ENCODE results near the gene KCTD1.

Gene KCTD1

GRCh38 chr18:26417190-26417589, 131.2 kb downstream of the KCTD1 start:
- DNase-seq (ENCODE audit: insufficient read length, low spot score) = no peak

GRCh38 chr18:26416652-26417150, 131.7 kb downstream of the KCTD1 start:
- FAIRE-seq = no peak
- DNase-seq (ENCODE audit: insufficient read length, low spot score) = no peak
- TF ChIP-seq POLR2A (IDR thresholded peaks at IDR 0.05; ENCODE audit: low read depth, low read length) = no peak

More at GRCh38 chr18:26417190-26417589, 131.2 kb downstream of the KCTD1 start:
- no peak for TF ChIP-seq POLR2A (IDR thresholded peaks at IDR 0.05; ENCODE audit: low read depth, low read length)
- FAIRE-seq = no peak

DNA sequence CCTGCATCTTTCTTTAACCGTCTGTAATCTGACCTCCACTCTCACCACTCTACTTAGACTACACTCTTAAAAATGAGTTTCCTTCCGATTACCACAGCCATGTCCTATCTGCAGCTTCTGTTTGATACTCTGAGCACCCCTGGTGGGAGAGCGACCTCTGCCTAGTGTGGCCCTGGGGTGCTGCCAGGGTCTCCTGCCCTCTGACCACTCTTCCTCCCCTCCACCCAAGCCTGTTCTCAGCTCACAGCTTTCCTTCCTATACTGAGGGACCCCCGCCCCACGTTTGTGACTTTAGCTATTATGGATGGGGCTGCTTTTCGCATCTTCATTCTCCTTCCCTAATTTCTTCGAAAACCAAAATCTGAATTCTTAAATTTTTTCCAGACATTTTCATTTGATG, 132.7 kb downstream of the KCTD1 start:
- no peak for TF ChIP-seq POLR2A (IDR thresholded peaks at IDR 0.05; ENCODE audit: low read depth, low read length)
- no peak for FAIRE-seq
- no peak for DNase-seq (ENCODE audit: insufficient read length, low spot score)

GRCh38 chr18:26414901-26415440, 133.4 kb downstream of the KCTD1 start:
- DNase-seq (ENCODE audit: insufficient read length, low spot score) (no peak), FAIRE-seq (no peak)
- TF ChIP-seq POLR2A (IDR thresholded peaks at IDR 0.05; ENCODE audit: low read depth, low read length) = no peak

- DNase-seq (ENCODE audit: insufficient read length, low spot score) (no peak), FAIRE-seq (no peak)
- no peak for TF ChIP-seq POLR2A (IDR thresholded peaks at IDR 0.05; ENCODE audit: low read depth, low read length)
Measured at GRCh38 chr18:26409091-26409490, 139.3 kb downstream of the KCTD1 start.

GRCh38 chr18:26407736-26408601, 140.4 kb downstream of the KCTD1 start:
- no peak for FAIRE-seq
- DNase-seq (ENCODE audit: insufficient read length, low spot score) = no peak
- no peak for TF ChIP-seq POLR2A (IDR thresholded peaks at IDR 0.05; ENCODE audit: low read depth, low read length)

DNA sequence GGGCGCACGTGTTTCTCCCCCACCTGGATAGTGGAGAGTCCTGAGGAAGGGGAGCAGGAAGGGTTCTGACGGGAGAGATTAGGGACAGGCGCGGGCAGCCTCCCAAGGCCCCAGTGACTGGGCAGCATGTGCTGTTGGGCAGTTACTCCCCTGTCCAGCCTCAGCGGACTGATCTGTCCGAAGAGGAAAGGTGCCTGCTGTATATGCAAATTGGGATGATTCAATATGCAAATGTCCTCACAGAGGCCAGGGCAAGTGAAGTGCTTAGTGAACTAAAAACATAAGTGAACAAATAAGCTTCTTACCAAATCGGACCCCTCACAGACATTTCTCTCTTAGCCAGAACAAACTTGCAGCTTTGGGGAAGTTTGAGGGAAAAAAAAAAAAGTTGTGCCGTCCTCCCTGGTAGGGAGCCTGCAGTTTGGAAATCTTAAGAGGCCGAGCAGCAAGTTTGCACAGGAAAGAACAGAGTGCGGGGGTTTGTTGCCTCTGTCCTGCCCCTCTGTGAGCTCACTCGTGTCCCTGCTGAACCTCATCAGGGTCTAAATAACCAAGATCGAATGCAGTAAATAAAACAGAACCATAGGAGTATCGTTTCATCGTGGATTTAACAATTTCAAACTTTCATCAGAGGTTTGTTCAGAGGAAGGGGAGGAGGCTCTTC, 141.4 kb downstream of the KCTD1 start:
- TF ChIP-seq POLR2A (IDR thresholded peaks at IDR 0.05; ENCODE audit: low read depth, low read length) = no peak

DNA sequence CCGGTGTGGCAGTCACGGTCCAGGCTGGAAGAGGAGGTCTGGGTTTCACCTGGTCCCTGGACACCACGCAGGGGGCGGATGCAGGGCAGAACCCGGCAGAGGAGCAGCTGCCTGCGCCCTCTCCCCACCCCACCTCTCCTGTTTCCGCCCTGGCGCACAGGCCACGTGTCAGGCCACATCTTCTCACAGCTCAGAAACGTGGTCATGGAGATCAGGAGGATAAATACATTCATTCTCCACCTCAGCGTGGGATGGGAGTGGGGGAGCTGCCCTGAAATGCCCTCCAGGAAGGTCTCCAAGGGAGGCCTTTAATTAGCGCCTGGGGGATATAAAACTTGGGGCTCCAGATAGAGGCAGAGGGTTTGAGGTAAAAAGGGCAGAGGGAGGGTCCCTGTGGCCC, 142.0 kb downstream of the KCTD1 start:
- DNase-seq (ENCODE audit: insufficient read length, low spot score) = no peak
- no peak for TF ChIP-seq POLR2A (IDR thresholded peaks at IDR 0.05; ENCODE audit: low read depth, low read length)
- FAIRE-seq = no peak

More for the DNA sequence above, 141.4 kb downstream of the KCTD1 start:
- DNase-seq (ENCODE audit: insufficient read length, low spot score) (no peak), FAIRE-seq (no peak)

GRCh38 chr18:26405190-26405801, 143.1 kb downstream of the KCTD1 start:
- DNase-seq (ENCODE audit: insufficient read length, low spot score) (no peak), FAIRE-seq (no peak)
- no peak for TF ChIP-seq POLR2A (IDR thresholded peaks at IDR 0.05; ENCODE audit: low read depth, low read length)
